KMS-11 (cell line): ENCODE data around the gene RNF145.
"Not testable (repeated sequence)": the region's sequence is repeated elsewhere in the genome, so short reads cannot be mapped to it uniquely, and the experiment has no call there.

Experiments
- H2AFZ ChIP-seq: fragments of 200-600 bp; sonication (generic); 2 replicates; pipeline ENCODE4 v1.6.1; 2016; ENCODE audit warnings: antibody characterized with exemption, mixed run types, low read depth
- H3K27ac ChIP-seq: fragments of 200-600 bp; sonication (generic); 2 replicates; pipeline ENCODE4 v1.6.1; 2016; ENCODE audit warnings: mild to moderate bottlenecking, mixed run types
- H3K27me3 ChIP-seq: fragments of 200-600 bp; sonication (generic); 2 replicates; pipeline ENCODE4 v1.6.1; 2017; ENCODE audit warnings: mild to moderate bottlenecking, low read depth, mixed run types, moderate library complexity; ENCODE audit not compliant: insufficient read depth
- H3K36me3 ChIP-seq: fragments of 200-600 bp; sonication (generic); 2 replicates; pipeline ENCODE4 v1.6.1; 2017; ENCODE audit warnings: mild to moderate bottlenecking, mixed run types; ENCODE audit not compliant: insufficient read depth
- H3K4me1 ChIP-seq: fragments of 200-600 bp; sonication (generic); 2 replicates; pipeline ENCODE4 v1.6.1; 2016; ENCODE audit warnings: mild to moderate bottlenecking, low read depth, mixed run types; ENCODE audit not compliant: poor library complexity, severe bottlenecking
- H3K4me2 ChIP-seq: fragments of 200-600 bp; sonication (generic); 2 replicates; pipeline ENCODE4 v1.7.0; 2016; ENCODE audit warnings: mild to moderate bottlenecking, mixed run types
- H3K4me3 ChIP-seq: fragments of 200-600 bp; sonication (generic); IDR thresholded peaks from 2 replicates; pipeline ENCODE4 v1.6.1; 2017; ENCODE audit warnings: low read depth, low read length, mixed read lengths; ENCODE audit not compliant: insufficient read depth
- H3K79me2 ChIP-seq: fragments of 200-600 bp; sonication (generic); 2 replicates; pipeline ENCODE4 v1.6.1; 2016; ENCODE audit warnings: low read depth, mixed run types; ENCODE audit not compliant: insufficient read depth
- H3K9ac ChIP-seq: fragments of 200-600 bp; sonication (generic); 2 replicates; pipeline ENCODE4 v1.6.1; 2016; ENCODE audit warnings: mild to moderate bottlenecking, mixed run types
- H4K20me1 ChIP-seq: fragments of 200-600 bp; sonication (generic); 2 replicates; pipeline ENCODE4 v1.6.1; 2016; ENCODE audit warnings: mild to moderate bottlenecking, mixed run types; ENCODE audit not compliant: insufficient read depth
- CTCF ChIP-seq: fragments of 200-600 bp; sonication (generic); conservative IDR thresholded peaks from 2 replicates; pipeline ENCODE4 v1.6.1; 2017; ENCODE audit warnings: low read depth, mild to moderate bottlenecking, antibody characterized with exemption, low read length, moderate library complexity, mixed read lengths

RNF145 gene

GRCh38 chr5:159230657-159231056, 21.3 kb upstream of the RNF145 start:
- Histone ChIP-seq H3K9ac (no peak overlapping the region), H3K4me3 (no peak overlapping the region), H3K36me3 (no peaks in the 10 kb centered on the region), H3K27me3 (no peaks in the 10 kb centered on the region), H3K27ac (no peak overlapping the region), H3K79me2 (no peaks in the 10 kb centered on the region), H2AFZ (no peak overlapping the region), H3K4me1 (no peaks in the 10 kb centered on the region), H4K20me1 (no peaks in the 10 kb centered on the region), H3K4me2 (no peak overlapping the region)
- no peak for TF ChIP-seq CTCF

- not testable (repeated sequence) for H3K36me3 ChIP-seq, H3K27me3 ChIP-seq, H3K4me1 ChIP-seq, H3K4me3 ChIP-seq, H3K79me2 ChIP-seq, H3K4me2 ChIP-seq, H2AFZ ChIP-seq, H4K20me1 ChIP-seq, H3K9ac ChIP-seq, H3K27ac ChIP-seq
Observed at GRCh38 chr5:159228097-159228496, 18.7 kb upstream of the RNF145 start.

- Histone ChIP-seq H4K20me1 (no peaks in the 10 kb centered on the region), H3K4me2 (no peak overlapping the region), H3K27ac (no peak overlapping the region), H3K36me3 (no peaks in the 10 kb centered on the region), H3K9ac (no peak overlapping the region), H3K27me3 (no peaks in the 10 kb centered on the region), H3K79me2 (no peaks in the 10 kb centered on the region), H2AFZ (no peak overlapping the region), H3K4me3 (no peak overlapping the region), H3K4me1 (no peaks in the 10 kb centered on the region)
- no peak for TF ChIP-seq CTCF
Observed at GRCh38 chr5:159227452-159227851, 18.1 kb upstream of the RNF145 start.

- no peak overlapping the region for H2AFZ ChIP-seq
- H3K79me2 ChIP-seq: no peaks in the 10 kb centered on the region
- no peaks in the 10 kb centered on the region for H4K20me1 ChIP-seq
- no peak overlapping the region for H3K4me3 ChIP-seq
- no peak overlapping the region for H3K4me2 ChIP-seq
- no peaks in the 10 kb centered on the region for H3K36me3 ChIP-seq
- H3K9ac ChIP-seq: no peak overlapping the region
- TF ChIP-seq CTCF: no peak
- no peaks in the 10 kb centered on the region for H3K27me3 ChIP-seq
- H3K4me1 ChIP-seq: no peaks in the 10 kb centered on the region
- H3K27ac ChIP-seq: no peak overlapping the region
Observed at GRCh38 chr5:159226451-159226850, 17.1 kb upstream of the RNF145 start.

- TF ChIP-seq CTCF: no peak
- no peak overlapping the region for H3K4me2 ChIP-seq
- no peaks in the 10 kb centered on the region for H4K20me1 ChIP-seq
- no peaks in the 10 kb centered on the region for H3K36me3 ChIP-seq
- no peak overlapping the region for H3K9ac ChIP-seq
- H3K4me1 ChIP-seq: no peaks in the 10 kb centered on the region
- no peak overlapping the region for H3K27ac ChIP-seq
- no peak overlapping the region for H3K4me3 ChIP-seq
- no peaks in the 10 kb centered on the region for H3K79me2 ChIP-seq
- no peak overlapping the region for H2AFZ ChIP-seq
- no peaks in the 10 kb centered on the region for H3K27me3 ChIP-seq
Observed at GRCh38 chr5:159224471-159224870, 15.1 kb upstream of the RNF145 start.
